ENCODE data around the gene TNRC6B. TPM values are rescaled to one million over a fixed set of nuclear protein-coding genes. Genes with fewer than 3 reads are reported as not detected.
A peak's percentile ranks its signal among the peaks of the same experiment; 100 is the strongest.
"Not testable (repeated sequence)": the region's sequence is repeated elsewhere in the genome, so short reads cannot be mapped to it uniquely, and the experiment has no call there.

Gene TNRC6B
- total RNA-seq, 1 donor from 2014 or later, result 26.7 TPM

DNA sequence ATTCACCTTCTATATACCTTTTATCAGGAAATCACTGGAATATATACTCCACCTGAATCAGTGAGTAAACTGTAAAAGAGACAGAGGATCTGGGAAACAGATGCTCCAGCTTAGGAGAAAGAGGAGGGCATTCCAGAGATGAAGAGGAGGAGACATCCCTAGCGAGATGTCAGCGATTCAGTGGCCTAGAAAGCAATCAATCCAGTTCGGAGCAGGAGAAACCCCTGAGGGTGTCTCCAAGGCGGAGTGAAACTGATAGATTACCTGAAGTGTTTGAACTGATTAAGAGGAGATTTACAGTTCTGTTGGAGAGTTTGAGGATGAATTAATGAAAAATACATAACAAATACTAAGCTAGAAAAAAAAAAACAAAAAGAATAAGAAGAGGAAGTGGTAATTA, 24.5 kb upstream of the TNRC6B start:
- no peak overlapping the region for H3K4me3 ChIP-seq (ENCODE audit: low read depth, low read length)
- H3K36me3 ChIP-seq (ENCODE audit: control insufficient read depth, insufficient read depth, low read length), result no peaks in the 10 kb centered on the region
- H3K27me3 ChIP-seq (ENCODE audit: control insufficient read depth, insufficient read depth, low read length), result no peaks in the 10 kb centered on the region
- DNase-seq (ENCODE audit: low read depth), result no peak
- TF ChIP-seq, protein P1, sequence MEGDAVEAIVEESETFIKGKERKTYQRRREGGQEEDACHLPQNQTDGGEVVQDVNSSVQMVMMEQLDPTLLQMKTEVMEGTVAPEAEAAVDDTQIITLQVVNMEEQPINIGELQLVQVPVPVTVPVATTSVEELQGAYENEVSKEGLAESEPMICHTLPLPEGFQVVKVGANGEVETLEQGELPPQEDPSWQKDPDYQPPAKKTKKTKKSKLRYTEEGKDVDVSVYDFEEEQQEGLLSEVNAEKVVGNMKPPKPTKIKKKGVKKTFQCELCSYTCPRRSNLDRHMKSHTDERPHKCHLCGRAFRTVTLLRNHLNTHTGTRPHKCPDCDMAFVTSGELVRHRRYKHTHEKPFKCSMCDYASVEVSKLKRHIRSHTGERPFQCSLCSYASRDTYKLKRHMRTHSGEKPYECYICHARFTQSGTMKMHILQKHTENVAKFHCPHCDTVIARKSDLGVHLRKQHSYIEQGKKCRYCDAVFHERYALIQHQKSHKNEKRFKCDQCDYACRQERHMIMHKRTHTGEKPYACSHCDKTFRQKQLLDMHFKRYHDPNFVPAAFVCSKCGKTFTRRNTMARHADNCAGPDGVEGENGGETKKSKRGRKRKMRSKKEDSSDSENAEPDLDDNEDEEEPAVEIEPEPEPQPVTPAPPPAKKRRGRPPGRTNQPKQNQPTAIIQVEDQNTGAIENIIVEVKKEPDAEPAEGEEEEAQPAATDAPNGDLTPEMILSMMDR (IDR thresholded peaks at IDR 0.05; ENCODE audit: insufficient read depth, low read length, poor library complexity, severe bottlenecking), result no peak

DNA sequence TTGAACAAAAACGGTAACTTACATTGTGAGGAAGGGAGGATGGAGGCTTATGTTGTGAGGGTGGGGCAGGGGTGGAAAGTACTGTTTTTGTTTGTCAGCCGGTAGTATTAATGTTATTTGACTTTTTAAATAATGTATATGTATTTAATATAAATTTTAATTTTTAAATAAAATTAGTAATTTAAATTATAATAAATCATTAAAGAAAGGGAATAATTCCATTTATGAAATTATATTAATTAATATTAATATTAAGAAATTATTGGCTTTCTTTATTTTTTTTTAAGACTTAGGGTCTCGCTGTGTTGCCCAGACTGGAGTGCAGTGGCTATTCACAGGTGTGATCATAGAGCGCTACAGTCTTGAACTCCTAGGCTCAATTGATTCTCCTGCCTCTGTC, 24.0 kb upstream of the TNRC6B start:
- H3K27me3 ChIP-seq (ENCODE audit: control insufficient read depth, insufficient read depth, low read length), result no peaks in the 10 kb centered on the region
- no peak for DNase-seq (ENCODE audit: low read depth)
- no peaks in the 10 kb centered on the region for H3K36me3 ChIP-seq (ENCODE audit: control insufficient read depth, insufficient read depth, low read length)
- H3K4me3 ChIP-seq (ENCODE audit: low read depth, low read length), result no peak overlapping the region
- TF ChIP-seq, protein P1 (IDR thresholded peaks at IDR 0.05; ENCODE audit: insufficient read depth, low read length, poor library complexity, severe bottlenecking), result no peak

DNA sequence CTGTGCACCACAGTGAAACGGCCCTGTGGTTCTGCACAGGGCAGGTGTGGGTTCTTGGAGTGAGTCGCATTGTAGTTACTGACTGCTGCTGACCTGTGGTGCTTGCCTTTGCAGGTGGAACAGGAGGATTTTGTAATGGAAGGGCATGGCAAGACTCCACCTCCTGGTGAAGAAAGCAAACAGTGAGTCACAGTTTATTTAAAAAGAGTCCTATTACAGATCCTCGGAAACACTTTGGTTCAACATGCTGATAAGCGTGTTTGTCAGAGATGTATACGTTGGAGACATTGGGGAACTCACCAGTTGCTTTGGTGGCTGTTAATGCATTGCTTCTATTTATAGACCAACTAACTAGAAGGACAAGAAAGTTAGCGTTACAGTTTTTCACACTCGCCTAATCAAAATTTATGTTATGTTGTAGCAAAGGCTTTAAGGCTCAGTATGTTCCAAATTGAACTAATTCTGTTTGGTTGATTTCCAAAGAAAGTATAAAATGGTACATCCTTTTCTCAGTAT, 21.7 kb upstream of the TNRC6B start:
- TF ChIP-seq, protein P1 (IDR thresholded peaks at IDR 0.05; ENCODE audit: insufficient read depth, low read length, poor library complexity, severe bottlenecking), result peak; percentile 44
- Histone ChIP-seq H3K27me3 (ENCODE audit: control insufficient read depth, insufficient read depth, low read length) (no peaks in the 10 kb centered on the region), H3K36me3 (ENCODE audit: control insufficient read depth, insufficient read depth, low read length) (no peaks in the 10 kb centered on the region), H3K4me3 (ENCODE audit: low read depth, low read length) (no peak overlapping the region)
- DNase-seq (ENCODE audit: low read depth), result peak; percentile 54

DNA sequence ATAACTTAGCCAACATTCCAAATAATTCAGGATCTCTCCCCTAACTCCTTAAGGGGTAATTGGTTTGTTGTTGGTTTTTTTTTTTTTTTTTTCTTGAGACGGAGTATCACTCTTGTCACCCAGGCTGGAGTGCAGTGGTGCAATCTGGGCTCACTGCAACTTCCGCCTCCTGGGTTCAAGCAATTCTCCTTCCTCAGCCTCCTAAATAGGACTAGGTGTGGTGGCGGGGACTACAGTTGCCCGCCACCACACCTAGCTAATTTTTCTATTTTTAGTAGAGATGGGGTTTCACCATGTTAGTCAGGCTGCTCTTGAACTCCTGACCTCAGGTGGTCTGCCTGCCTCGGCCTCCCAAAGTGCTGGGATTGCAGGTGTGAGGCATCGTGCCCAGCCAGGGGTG, 21.0 kb upstream of the TNRC6B start:
- DNase-seq (ENCODE audit: low read depth); H3K27me3 ChIP-seq (ENCODE audit: control insufficient read depth, insufficient read depth, low read length); H3K4me3 ChIP-seq (ENCODE audit: low read depth, low read length); H3K36me3 ChIP-seq (ENCODE audit: control insufficient read depth, insufficient read depth, low read length): not testable (repeated sequence)

DNA sequence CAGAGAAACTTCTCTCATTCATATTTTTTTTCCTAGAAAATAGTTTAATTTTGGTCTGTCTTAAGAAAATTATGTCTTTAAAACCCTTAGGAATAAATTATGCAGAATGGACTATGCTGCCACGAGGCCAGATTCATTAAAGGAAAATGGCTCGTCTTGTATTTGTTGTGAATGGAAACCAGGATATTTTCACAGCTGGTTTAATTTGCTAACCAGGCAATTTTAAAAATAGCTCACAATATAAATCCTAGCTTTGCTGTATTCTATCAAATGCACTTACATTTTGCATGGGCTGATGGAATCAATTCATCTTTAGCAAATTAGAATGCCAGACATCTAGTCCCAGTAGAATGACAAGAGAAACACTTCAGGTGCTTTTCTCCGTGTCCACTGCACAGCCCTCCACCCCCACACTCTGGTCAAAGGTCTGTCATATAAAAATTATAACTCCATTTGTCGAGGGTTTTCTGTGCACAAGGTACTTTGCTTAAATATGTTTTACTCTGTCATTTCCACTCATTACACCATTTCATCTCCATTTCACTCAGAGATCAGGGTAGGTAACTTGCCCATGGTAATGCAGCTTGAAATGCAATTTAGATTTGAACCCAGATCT, 20.3 kb upstream of the TNRC6B start:
- Histone ChIP-seq H3K4me3 (ENCODE audit: low read depth, low read length) (no peak overlapping the region), H3K36me3 (ENCODE audit: control insufficient read depth, insufficient read depth, low read length) (no peaks in the 10 kb centered on the region), H3K27me3 (ENCODE audit: control insufficient read depth, insufficient read depth, low read length) (no peaks in the 10 kb centered on the region)
- no peak for DNase-seq (ENCODE audit: low read depth)
- TF ChIP-seq, protein P1 (IDR thresholded peaks at IDR 0.05; ENCODE audit: insufficient read depth, low read length, poor library complexity, severe bottlenecking), result no peak

DNA sequence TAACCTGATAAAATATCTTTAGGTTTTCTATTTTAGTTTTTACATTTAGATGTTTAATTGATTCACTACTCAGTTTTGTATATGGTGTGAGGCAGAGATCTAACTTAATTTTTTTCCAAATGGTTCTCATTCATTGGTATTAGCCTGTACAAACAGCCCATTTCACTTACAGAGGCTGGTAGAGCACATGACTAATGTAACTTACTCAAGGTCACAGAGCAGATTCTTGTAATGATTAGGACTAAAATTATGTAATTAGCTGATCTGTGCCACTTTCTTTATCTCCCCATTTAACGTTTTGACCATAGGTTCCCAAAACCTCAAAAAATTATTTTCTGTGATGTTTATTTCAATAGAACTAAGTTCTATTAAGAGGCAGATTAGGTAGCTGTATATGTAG, 16.5 kb upstream of the TNRC6B start:
- no peaks in the 10 kb centered on the region for H3K36me3 ChIP-seq (ENCODE audit: control insufficient read depth, insufficient read depth, low read length)
- H3K27me3 ChIP-seq (ENCODE audit: control insufficient read depth, insufficient read depth, low read length), result no peaks in the 10 kb centered on the region
- H3K4me3 ChIP-seq (ENCODE audit: low read depth, low read length), result no peak overlapping the region
- TF ChIP-seq, protein P1 (IDR thresholded peaks at IDR 0.05; ENCODE audit: insufficient read depth, low read length, poor library complexity, severe bottlenecking), result no peak
- no peak for DNase-seq (ENCODE audit: low read depth)

DNA sequence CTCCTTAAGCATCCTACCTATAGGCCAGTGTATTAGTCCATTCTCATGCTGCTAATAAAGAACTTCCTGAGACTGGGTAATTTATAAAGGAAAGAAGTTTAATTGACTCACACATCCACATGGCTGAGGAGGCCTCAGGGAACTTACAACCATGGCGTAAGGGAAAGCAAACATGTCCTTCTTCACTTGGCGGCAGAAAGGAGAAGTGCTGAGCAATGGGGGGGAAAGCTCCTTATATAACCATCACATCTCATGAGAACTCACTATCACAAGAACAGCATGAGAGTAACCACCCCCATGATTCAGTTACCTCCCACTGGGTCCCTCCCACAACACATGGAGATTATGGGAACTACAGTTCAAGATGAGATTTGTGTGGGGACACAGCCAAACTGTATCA, 12.2 kb upstream of the TNRC6B start:
- DNase-seq (ENCODE audit: low read depth); H3K36me3 ChIP-seq (ENCODE audit: control insufficient read depth, insufficient read depth, low read length); H3K4me3 ChIP-seq (ENCODE audit: low read depth, low read length); H3K27me3 ChIP-seq (ENCODE audit: control insufficient read depth, insufficient read depth, low read length): not testable (repeated sequence)
